ENCODE results near the gene HLF.

GRCh38 chr17:55311767-55312375 is 47.1 kb downstream of the HLF start:
- TF ChIP-seq, protein P1, sequence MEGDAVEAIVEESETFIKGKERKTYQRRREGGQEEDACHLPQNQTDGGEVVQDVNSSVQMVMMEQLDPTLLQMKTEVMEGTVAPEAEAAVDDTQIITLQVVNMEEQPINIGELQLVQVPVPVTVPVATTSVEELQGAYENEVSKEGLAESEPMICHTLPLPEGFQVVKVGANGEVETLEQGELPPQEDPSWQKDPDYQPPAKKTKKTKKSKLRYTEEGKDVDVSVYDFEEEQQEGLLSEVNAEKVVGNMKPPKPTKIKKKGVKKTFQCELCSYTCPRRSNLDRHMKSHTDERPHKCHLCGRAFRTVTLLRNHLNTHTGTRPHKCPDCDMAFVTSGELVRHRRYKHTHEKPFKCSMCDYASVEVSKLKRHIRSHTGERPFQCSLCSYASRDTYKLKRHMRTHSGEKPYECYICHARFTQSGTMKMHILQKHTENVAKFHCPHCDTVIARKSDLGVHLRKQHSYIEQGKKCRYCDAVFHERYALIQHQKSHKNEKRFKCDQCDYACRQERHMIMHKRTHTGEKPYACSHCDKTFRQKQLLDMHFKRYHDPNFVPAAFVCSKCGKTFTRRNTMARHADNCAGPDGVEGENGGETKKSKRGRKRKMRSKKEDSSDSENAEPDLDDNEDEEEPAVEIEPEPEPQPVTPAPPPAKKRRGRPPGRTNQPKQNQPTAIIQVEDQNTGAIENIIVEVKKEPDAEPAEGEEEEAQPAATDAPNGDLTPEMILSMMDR (IDR thresholded peaks at IDR 0.05; ENCODE audit: insufficient read depth, low read length) = no peak
- TF ChIP-seq, protein P2, sequence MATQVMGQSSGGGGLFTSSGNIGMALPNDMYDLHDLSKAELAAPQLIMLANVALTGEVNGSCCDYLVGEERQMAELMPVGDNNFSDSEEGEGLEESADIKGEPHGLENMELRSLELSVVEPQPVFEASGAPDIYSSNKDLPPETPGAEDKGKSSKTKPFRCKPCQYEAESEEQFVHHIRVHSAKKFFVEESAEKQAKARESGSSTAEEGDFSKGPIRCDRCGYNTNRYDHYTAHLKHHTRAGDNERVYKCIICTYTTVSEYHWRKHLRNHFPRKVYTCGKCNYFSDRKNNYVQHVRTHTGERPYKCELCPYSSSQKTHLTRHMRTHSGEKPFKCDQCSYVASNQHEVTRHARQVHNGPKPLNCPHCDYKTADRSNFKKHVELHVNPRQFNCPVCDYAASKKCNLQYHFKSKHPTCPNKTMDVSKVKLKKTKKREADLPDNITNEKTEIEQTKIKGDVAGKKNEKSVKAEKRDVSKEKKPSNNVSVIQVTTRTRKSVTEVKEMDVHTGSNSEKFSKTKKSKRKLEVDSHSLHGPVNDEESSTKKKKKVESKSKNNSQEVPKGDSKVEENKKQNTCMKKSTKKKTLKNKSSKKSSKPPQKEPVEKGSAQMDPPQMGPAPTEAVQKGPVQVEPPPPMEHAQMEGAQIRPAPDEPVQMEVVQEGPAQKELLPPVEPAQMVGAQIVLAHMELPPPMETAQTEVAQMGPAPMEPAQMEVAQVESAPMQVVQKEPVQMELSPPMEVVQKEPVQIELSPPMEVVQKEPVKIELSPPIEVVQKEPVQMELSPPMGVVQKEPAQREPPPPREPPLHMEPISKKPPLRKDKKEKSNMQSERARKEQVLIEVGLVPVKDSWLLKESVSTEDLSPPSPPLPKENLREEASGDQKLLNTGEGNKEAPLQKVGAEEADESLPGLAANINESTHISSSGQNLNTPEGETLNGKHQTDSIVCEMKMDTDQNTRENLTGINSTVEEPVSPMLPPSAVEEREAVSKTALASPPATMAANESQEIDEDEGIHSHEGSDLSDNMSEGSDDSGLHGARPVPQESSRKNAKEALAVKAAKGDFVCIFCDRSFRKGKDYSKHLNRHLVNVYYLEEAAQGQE (IDR thresholded peaks at IDR 0.05; ENCODE audit: insufficient replicate concordance, low read depth) = no peak
- TF ChIP-seq SPI1 (IDR thresholded peaks at IDR 0.05; ENCODE audit: borderline replicate concordance, low read depth) = no peak
